Measurements from ENCODE around the gene TXNRD2. TPM values are rescaled to one million over a fixed set of nuclear protein-coding genes. Genes with fewer than 3 reads are reported as not detected.

The TXNRD2 gene
- total RNA-seq, 1 experiment from 2014 or later, result 22.9 TPM

DNA sequence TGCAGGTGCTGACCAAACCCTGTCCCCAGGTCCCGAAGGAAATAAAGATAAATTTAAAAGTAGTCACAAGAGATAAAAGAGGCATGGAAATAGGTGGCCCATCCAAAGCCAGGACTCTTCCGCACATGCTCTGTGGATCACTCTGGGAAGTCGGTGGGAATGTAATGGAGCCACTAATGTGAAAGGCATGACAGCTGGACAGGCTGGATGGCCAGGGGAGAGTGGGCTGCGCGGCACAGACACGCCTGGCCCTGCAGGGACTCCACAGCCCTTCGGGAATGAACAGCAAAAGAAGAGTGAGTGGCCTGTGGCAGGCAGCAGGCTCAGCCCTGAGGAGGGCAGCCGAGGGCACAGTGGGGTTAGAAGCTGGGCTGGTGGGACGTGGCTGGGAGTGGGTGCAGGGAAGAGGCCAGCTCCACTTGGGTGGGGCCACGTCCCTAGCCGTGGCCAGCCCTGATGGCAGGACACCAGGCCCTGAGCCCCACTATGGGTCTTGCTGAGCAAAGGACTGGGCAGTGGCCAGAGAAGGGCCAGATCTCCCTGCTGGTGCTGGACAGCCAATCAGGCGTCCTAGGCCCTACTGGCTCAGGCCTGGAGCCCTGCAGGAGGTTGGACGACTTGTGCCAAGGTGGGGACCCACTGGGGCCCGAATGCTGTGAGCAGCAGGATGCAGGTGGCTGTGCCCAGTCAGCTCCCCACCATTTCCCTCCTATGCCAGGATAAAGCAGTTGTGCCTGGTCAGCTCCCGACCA lies 55.6 kb downstream of the TXNRD2 start:
- Histone ChIP-seq H4K8ac (replicated peaks; ENCODE audit: insufficient read length, low read depth, low read length) (no peak overlapping the region), H2AFZ (ENCODE audit: low read length) (no peak overlapping the region), H3K79me1 (ENCODE audit: insufficient read depth, low read depth, low read length, poor library complexity, severe bottlenecking) (no peaks in the 10 kb centered on the region), H3K14ac (ENCODE audit: insufficient read depth, low read length) (no peak overlapping the region), H2BK12ac (ENCODE audit: insufficient read length, low read depth, low read length) (no peak overlapping the region), H3K4me2 (ENCODE audit: insufficient read depth, insufficient read length, low read length) (no peak overlapping the region), H3T11ph (ENCODE audit: low read length) (no peak overlapping the region), H2BK15ac (ENCODE audit: low read depth, low read length) (no peak overlapping the region; the same call in 1 of the 2 replicates), H2AK5ac (ENCODE audit: insufficient read length, low read length) (no peak overlapping the region), H3K4me1 (ENCODE audit: insufficient read depth, low read length) (peaks cover 2% of the 10 kb centered on the region; the same call in 1 of the 2 replicates), H3K56ac (ENCODE audit: insufficient read length, low read depth, low read length) (no peak overlapping the region), H4K5ac (ENCODE audit: insufficient read length, low read depth, low read length) (no peak overlapping the region), H3K18ac (ENCODE audit: insufficient read length, low read depth, low read length) (no peak overlapping the region), H3K4ac (ENCODE audit: low read depth, low read length) (no peak overlapping the region), H3K23me2 (ENCODE audit: insufficient read length, low read depth, low read length, poor library complexity, severe bottlenecking) (no peaks in the 10 kb centered on the region), H4K91ac (ENCODE audit: insufficient read length, low read depth, low read length) (no peak overlapping the region), H3K9me3 (ENCODE audit: control insufficient read depth, low read depth, low read length) (no peaks in the 10 kb centered on the region), H3K23ac (ENCODE audit: insufficient read length, low read depth, low read length) (no peak overlapping the region), H3K9ac (ENCODE audit: extremely low read depth, insufficient read length, low read length) (no peak overlapping the region), H4K20me1 (ENCODE audit: control insufficient read depth, insufficient read depth, insufficient read length) (no peaks in the 10 kb centered on the region), H3K27ac (ENCODE audit: insufficient read length, low read depth, low read length) (no peak overlapping the region), H3K27me3 (ENCODE audit: insufficient read depth, low read length) (no peaks in the 10 kb centered on the region; the same call in 1 of the 2 replicates), H3K79me2 (ENCODE audit: insufficient read depth, low read length) (no peaks in the 10 kb centered on the region), H2BK120ac (ENCODE audit: low read depth, low read length, poor library complexity, severe bottlenecking) (no peak overlapping the region), H2BK20ac (ENCODE audit: low read depth, low read length, poor library complexity, severe bottlenecking) (no peak overlapping the region), H2BK5ac (ENCODE audit: insufficient read length, low read length) (no peak overlapping the region)
- H3K27ac Mint-ChIP-seq, result peak overlapping the region; percentile 10 to 93 (median 22); a peak in 4 of 7 replicates
- peaks cover 19 to 22% of the 10 kb centered on the region in 2 experiments for H3K4me1 Mint-ChIP-seq
- DNase-seq, result no peak
- TF ChIP-seq, protein P1, sequence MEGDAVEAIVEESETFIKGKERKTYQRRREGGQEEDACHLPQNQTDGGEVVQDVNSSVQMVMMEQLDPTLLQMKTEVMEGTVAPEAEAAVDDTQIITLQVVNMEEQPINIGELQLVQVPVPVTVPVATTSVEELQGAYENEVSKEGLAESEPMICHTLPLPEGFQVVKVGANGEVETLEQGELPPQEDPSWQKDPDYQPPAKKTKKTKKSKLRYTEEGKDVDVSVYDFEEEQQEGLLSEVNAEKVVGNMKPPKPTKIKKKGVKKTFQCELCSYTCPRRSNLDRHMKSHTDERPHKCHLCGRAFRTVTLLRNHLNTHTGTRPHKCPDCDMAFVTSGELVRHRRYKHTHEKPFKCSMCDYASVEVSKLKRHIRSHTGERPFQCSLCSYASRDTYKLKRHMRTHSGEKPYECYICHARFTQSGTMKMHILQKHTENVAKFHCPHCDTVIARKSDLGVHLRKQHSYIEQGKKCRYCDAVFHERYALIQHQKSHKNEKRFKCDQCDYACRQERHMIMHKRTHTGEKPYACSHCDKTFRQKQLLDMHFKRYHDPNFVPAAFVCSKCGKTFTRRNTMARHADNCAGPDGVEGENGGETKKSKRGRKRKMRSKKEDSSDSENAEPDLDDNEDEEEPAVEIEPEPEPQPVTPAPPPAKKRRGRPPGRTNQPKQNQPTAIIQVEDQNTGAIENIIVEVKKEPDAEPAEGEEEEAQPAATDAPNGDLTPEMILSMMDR (conservative IDR thresholded peaks at IDR 0.05), result no peak
- no peaks in the 10 kb centered on the region; the same call in 1 of the 2 replicates for H3K27me3 Mint-ChIP-seq (ENCODE audit: low read depth)
- H3K36me3 Mint-ChIP-seq (ENCODE audit: insufficient read depth in 1 of 3, low read depth in 3 of 3), result no peaks in the 10 kb centered on the region
- H3K9me3 Mint-ChIP-seq, result no peaks in the 10 kb centered on the region
- no CpG with 5 or more reads among the region's 15 CpGs for WGBS (ENCODE audit: extremely low coverage, insufficient read length, low lambda C conversion rate)
- H3K4me3 Mint-ChIP-seq, result no peak overlapping the region; a peak in 1 of 5 replicates
